Fibroblast of upper back skin (primary cell): ENCODE data around the gene MORC1.

ENCODE experiments used
- DNase-seq: peaks from one replicate; pipeline ENCODE4 v3.0.0-alpha.2; 2013

MORC1 gene

DNA sequence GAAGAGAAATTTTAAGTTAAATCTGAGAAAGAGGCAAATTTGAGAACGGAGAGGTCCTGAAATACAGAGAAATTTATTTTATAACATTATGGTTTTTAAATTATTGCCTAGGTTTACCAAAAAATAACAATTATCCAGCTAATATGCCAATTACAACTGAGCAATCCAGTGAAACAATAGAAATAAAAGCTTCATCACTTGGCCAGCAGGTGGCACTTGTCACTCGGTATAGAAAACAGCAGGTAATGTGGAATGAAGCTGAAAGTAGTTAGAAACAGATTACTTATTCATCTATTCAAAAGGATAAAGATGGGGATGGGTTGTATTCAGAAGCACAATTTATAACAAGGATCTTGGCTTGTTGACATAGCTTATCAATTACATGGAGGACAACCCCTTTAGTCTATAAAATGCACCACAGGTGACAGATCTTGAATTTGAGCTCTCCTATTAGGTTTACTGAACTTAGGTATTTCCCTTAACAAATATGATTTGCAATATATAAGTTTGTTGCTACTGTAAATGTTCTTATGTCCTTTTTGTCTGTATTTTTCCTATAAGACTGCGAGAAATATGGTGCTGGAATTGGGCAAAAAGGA is 94.2 kb downstream of the MORC1 start:
- DNase-seq, result peak; percentile 36

DNA sequence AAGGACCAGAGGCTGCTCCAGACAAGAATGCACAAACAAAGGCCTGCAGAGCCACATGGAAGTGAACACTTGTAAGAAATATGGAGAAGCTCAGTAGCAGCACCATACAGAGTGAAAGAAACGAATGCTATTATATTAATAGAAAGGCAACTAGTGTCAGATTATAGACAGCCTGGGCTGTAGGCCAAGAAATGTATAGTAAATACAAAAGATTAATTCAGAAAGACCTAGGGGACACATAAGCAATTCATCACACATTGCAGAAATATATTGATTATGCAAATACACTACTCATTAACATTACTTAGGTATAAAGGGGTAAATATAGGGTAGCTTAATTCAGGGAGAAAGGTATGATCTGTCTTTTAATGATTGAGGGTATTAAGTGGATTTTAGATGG is 94.8 kb downstream of the MORC1 start:
- DNase-seq, result no peak

DNA sequence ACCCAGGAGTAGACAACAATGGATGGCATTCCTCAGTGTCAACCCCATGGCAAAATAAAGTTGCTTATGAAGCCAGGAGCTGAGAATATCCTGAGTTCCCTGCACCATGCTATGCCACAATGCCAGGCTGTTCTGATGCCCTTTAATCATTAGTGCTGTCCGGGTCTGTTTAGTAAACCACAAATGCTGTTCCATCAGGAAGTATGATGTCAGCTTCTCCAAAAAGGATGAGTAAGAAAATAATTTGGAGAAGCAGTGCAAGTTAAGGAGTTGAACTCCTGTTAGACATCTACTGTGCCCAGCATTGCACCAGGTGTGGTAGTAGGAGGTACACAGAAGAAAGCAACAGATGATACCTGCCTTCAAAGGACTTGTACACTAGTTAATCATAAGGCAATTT is 96.4 kb downstream of the MORC1 start:
- DNase-seq, result no peak

DNA sequence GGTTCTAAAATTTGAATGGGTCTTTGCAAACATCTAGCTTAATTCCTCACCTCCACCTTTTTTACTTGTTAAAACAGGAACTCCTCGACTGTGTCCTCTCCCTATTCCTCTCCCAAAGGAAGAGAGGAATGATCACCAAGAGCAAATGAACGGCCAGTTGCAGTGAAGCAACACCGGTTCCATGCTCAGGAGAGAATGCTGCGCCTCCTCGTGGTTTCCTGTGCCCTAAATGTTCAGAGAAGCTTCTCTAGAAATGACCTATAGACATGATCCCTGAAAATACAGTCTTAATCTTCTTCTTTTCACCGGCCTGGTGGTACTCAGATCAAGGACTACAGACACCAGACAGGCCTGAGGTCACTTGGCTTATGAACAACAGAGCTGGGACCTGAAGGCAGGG is 99.1 kb downstream of the MORC1 start:
- no peak for DNase-seq

DNA sequence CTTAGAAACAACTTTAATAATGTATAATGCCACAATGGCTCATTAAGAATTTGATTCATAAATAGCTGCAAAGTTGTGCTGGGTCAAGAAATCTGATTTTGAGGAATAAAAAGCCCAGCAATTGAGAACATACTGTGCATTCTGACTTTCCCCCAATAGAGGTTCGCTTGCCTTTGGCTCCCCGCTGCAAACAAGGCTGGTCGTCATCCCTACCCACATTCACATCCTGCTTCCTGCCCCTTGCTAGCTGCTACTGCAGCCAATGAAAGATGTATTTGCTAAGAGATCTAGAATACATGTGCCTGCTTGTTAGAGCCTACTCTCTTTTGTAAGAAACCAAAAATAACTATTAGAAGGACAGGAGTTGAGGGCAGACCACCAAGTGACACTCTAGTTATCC is 112.5 kb downstream of the MORC1 start:
- DNase-seq, result no peak

DNA sequence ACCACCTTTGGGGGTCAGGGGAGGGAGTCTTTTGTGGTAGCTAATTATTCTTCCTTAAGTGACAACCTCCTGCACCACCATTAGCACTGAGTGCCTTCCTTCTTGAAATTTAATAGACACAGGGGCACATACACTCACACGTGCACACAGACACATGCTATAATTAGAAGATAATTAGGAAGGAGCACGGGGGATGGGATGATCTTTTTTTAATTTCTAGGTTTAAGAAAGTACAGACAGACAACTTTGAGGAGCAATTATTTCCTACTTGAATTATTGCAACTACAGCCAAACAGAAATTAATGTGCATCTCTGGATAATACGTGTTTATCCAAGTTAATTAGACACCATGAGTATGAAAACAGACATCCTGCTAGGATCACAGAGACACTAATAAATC is 119.5 kb downstream of the MORC1 start:
- no peak for DNase-seq

DNA sequence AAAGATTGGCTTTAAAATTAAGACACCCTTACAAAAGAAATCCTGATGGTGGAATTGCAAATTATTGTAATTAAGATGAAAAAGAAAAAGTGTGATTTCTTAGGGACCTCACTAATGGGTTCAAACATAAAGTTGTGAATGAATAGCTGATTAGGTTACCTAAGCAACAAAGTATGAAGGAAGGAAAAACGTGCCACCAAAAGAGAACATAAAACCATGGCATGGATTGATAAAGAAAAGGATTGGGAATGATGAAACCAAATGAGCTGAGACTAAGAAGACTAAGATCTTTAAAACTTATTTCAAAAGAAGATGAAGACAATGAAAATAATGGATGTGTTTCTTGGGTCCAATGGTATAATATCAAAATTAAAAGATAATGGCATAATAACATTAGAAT is 132.1 kb downstream of the MORC1 start:
- DNase-seq, result no peak

DNA sequence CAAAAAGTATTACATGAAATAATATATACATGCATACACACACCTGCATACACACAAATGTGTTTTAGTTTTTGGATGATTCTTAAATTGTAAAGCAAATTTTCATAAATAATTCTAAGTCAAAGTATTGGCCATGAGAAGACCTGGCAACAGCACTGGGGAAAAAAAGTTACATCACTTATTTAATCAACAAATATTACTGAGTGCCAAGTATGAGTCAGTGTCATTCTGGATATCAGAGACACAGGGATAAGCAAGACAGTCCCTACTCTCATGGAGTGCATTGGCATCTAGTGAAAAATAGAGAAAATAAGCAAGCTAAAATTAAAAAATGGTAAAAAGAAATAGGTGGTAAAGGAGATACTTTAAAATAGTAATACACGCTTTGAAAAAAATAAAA is 134.9 kb downstream of the MORC1 start:
- no peak for DNase-seq

DNA sequence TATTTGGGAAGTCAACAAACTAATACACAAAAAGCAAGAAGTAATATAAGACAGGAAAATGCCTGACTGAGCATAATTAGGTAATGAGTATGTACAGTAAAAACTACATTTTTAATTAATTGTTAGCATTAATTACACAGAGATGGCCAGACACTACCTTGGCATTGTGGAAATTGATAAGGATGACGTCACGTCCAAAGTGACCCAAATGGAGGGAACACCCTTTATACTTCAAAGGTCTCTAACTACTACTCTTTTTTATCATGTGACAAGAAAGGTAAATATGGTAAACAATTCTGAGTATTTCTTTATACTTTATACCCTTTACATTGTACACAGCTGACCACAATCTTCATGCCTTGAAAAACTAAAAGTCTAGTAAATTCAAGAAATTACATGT is 141.9 kb downstream of the MORC1 start:
- DNase-seq, result no peak

DNA sequence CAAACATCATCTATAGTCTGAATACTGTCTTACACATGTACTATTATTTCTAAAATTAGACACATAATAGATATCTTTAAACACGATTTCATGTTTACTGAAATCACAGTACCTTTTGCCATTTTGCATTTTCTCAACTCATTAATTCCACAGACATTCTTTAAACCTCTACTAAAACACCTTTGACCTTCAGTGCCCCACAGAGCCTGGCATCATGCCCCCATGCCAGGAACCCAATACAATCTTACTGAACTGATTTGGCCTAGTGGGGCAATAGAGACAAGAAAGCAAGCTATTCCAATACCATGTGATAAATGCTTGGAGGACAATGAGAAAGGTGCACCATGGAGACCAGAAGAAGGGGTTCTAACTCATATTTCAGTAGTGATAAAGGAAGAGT is 144.9 kb downstream of the MORC1 start:
- DNase-seq, result no peak

DNA sequence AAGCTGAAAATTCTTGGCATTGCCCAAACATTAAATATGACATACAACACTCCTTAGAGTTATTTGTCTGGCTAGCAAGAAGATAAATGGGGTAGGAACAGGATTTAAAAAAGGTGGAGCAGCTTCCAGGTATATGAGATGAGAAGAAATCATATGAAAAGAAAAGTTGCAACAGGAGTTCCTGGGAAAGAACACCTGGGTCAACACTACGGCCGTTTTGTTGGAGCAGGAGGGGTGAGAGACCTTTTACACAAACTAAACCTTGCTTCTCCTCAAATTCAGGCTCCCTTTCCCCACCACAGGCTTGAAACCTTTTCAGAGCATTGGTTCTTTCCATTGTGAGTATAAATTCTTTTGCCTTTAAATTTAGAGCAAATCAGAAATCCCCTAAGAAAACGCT is 145.5 kb downstream of the MORC1 start:
- no peak for DNase-seq

DNA sequence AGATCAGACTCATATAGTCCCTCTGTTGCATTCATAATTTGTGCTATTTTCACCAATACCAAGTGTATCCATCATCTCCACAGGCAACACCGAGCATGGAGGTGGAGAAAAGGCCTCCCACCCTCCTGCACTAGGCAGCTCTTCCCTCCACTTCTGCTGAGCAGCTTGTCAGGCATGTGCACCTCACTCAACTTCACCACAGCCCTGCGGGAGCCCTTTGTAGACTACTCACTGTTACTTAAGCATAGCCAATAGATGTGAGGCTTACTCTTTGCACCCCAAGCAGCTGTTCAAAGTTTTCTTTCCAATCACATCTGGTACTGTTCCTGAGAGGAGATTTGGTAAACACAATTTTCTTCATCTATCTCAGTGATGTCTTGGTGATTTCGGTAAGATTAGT is 147.4 kb downstream of the MORC1 start:
- peak; percentile 29 for DNase-seq

DNA sequence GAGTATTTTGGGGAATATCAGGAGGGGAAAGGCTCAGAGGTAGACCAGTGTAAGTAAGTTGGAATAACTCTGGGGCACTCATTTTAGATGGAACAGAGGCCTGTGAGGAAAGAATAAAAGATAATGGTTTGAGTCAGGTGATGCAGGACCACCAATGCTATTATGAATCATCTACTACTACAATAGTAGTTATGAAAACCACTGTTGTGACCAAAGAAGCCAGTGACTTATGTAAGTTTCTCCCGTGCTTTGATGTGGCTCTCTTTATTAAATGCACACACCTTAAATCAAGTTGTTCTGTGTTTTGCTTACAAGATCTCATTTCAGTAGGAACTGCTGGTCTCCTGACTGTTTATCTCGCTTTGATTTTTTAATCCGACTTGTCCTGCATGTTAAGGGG is 151.2 kb downstream of the MORC1 start:
- DNase-seq, result no peak

DNA sequence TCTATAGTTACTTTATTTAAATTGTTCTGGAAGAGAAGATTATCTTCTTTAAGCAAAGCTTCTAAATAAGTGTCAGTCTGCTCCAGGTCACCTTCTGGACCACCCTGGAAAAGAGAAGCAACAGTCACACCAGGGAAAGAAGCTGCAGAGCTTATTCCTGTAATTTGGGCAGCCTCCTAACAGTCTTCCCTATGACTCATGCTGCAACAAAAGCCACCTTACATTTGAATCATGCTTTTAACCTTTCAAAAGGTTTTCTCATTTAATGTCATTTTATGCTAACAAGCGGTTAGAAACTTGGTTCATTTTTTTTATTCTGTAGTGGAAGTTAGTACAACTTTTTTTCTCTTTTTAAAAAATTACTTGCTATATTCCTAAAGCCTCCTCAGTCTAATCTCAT is 158.9 kb downstream of the MORC1 start:
- no peak for DNase-seq

DNA sequence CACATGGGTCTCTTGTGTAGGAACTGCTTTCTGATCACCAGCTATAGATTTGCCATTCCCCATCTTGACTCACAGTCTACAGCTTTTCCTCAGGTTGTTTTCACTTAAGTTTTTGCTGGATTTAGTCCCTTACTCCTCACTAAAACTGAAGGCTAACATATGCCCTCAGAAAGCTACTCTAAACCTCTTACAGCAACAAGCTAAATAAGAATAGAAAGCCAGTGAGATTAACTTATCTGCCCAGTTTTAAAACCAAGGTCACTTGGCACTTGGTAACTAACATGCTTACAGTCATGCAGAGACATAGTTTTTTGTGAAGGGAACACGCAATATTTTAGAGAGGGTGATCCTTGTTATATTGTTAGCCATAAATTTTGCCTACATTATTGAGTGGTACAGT is 164.2 kb downstream of the MORC1 start, which contains the start of gene GUCA1C:
Gene GUCA1C (minus strand): TSS at position 180 of the 400 bp plus-strand sequence. CDS start 117 bp downstream, at position 63.
- no peak for DNase-seq

DNA sequence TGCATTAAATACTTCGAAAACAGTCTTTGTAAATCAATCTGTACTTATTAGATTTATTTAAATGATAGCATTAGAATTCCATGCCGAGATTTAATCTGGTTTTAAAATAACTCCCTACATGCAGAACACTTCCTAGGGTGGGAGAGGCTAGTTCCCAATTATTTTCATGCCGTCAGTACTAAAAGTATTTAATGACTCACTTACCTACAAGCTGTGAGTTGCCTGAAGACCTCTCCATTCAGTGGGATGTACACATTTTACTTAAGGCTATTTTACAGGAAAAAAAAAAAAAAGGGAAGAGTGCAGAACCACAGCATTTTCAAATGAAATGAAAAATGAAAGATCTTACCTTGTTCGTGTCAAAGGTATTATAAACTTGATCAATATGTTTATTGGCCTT is 164.7 kb downstream of the MORC1 start:
- no peak for DNase-seq

DNA sequence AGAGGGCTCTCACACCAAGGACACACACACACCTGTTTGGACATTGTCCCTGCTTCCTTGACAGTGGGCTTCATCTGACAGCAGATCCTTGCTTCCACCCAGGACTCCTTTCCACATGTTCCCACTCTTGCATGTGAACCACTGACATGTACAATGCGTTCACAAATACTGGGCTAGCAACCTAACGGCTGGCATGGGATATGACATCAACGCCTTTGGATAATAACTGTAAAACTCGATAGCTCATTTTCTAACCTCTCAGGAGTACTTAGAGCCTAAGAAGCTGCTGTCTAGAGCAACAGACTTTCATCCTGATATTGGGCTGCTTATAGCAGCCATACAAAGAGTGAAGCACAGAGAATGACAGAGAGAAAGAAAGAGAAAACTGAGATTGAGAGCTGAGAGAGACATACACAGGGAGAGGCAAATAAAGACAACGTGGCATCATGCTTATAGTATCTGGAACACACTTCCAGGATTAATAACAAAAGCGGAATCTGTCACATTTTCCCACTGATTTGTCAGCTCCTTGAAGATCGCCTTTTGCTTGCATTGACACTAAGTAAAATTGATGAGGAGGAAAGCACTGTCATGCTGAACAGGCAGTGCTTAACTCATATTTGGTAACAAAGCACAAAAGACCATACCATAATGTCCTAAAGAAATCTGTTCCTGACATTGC is 166.0 kb downstream of the MORC1 start:
- DNase-seq, result no peak

DNA sequence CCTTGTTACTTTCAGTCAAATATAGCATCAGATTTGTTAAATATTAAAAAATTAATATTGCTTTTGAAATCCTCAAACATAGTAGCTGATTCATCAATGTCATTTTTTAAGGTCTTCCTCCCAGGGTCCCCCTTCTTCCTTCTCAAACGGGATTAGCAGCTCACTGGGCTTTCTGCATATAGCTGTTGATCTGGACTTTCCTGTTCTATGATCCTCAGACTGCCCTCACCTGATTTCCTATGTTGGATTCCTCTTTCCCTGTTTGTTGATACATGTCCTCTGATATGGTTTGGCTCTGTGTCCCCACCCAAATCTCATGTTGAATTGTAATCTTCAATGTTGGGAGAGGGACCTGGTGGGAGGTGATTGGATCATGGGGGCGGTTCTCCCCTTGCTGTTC is 170.1 kb downstream of the MORC1 start:
- DNase-seq, result no peak

DNA sequence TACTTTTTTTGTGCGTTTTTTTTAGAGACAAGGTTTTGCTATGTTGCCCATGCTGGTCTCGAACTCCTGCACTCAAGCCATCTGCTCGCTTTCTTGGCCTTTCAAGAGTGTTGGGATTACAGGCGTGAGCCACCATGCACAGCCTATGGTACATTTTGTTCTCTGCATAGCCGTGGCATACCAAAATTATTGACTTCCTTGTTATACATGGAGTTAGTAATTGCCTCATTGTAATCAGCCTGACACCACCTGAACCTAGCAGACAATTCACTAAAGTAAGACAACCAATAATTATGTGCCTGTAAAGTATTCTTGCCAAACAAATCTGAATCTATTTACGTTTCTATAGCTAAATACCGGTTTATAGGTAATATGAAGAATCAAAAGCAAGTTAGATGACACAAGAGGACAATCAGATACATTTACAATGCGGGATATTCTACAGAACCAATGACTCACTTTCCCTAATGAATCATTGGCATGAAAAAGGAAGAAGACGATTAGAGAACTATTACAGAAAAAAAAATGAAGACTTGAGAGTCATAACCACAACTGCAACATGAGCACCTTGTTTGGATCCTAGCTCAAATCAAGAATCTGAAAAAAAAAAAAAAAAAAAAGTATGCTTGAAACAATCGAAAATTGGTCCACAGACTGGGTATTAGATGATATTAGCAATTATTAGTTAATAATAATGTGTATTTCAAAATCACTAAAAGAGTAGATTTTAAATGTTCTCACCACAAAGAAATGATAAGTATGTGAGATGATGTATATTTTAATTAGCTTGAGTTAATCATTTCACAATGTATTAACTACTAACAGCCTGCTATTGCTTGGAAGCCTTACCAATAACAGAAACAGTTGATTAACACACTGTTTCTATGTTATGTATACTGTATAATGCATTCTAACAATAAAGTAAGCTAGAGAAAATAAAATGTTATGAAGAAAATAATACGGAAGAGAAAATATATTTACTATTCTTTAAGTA is 171.3 kb downstream of the MORC1 start:
- DNase-seq, result peak; percentile 59

DNA sequence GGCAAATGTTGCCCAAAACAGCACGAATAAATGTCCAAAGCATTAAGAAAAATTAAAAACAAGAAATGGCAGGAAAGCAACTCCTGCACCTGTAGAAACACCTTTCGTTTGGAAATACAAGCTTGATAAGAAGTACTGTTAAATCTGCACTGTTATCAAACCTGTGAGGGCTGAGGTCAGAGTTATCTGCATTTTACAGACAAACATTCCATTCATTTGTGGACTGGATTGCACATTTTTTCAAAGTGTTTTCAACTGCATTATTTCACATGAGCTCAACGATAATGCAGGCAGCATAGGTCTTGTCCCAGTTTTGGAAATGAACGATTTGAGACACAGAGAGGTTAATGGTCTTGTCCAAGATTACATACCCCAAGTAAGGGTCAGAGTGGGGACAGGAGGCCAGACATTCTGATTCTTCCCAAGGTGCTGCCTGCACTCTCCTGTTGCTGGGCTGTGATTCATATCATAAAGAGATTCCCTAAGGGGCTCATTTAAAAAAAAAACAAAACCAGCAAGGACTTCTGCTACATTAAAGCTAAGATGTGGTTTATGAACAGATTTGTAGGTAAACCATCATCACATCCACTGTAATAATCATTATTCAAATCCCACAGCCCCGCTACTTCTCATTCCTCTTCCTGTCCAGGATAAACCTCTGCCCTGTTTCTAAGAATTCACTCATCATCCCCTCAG is 177.2 kb downstream of the MORC1 start:
- no peak for DNase-seq

DNA sequence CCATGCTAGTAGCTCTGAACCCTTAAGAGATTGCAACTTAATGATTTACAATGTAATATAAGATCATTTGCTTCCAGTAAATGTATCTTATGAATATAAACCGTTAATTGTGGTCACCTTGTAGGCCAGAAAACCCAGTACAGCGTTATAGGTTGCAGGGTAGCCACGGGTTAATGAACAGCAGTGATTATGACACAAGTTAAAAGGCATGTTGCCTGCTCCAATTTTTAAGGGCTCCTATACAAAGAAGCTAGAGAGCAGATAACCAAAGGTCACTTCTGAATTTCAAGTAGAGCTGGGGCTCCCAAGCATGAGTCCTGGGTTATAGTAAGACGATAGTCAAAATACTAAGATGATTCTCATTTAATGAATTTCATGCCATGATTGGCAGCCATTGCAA is 177.8 kb downstream of the MORC1 start:
- DNase-seq, result no peak

DNA sequence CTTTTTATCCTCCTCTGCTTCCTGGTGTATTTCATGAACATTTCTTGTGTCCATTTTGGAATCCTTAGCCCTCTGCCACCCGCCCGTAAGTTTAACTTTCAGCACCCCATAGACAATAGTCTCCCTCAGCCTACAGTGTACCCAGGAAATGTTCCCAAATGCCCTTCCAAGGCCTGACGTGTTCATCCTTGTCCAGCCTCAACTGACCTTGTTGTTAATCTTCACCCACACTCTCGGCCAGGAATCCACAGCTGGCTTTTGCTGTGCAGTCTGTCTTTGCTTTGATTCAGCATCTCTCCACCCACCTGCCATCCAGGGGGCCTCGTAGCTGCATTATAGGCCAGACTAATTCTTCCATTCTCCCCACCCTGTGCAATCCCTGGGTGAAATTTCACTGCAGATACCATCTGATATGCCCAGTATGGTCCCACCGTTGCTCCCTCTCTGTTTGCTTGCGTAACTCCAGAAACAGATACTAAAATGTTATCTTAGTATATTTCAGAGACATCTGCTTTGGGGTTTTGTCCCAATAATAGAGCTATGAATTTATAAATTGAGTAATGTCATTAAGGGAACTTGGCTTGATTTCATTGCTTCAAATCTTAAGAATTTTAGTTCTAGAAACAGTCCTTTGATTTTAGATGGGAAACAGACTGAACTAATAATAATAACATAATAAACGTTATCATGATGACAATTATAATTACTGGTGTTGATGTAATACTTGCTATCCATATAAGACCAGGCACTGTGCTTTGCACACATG is 180.8 kb downstream of the MORC1 start:
- no peak for DNase-seq
